DMS153 (cell line): ENCODE measurements around the gene ADCY4.
A peak's percentile ranks its signal among the peaks of the same experiment; 100 is the strongest.
"Not testable (repeated sequence)": the region's sequence is repeated elsewhere in the genome, so short reads cannot be mapped to it uniquely, and the experiment has no call there.

ENCODE experiments used
- DNase-seq: peaks from one replicate; lab custom pipeline; 2025; lab: John Stamatoyannopoulos, UW

ADCY4 gene

DNA sequence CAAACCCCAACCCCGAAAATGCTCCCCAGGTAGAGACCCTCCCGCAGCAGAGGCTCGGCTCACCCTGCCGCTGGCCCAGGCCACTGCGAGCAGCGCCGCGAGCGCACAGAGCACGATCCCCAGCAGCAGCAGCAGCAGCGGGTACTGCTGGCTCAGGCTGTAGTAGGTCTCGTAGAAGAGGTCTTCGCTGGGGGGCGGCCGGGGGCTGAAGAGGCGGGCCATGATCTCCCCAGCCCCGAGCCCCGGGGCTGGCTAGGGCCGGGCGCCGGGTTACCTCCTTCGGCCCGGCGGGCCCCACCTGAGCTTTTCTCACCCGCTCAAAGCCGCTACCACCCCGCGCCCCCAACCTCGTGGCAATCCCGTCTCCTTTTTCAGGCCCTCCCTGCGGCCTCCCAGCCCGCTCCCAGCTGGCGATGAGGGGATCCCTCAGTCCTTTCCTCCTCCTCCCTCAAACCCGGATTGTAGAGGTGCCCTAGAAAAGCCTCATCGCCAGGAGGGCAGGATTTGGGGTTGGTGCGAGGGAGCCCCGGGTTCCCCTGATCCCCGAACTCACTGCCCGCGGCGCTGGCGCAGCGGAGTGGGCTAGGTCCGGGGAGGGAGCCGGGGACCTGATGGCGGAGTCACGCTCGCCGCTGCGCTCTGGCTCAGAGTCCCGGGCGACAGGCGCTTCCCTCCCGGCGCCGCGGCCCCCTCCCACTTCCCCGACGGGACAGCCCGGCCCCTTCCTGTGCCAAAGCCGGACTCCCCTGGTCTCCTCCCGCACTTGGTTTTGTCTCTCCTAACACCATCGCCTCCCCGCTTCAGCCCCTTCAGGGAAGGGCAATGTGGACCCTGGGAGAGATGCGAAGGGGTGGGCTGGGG is at the start of gene ADCY4:
Gene ADCY4, minus strand, starts transcription at position 641 of the 861 bp plus-strand sequence. Its CDS starts 419 bp downstream, at position 222.
- DNase-seq: no peak

DNA sequence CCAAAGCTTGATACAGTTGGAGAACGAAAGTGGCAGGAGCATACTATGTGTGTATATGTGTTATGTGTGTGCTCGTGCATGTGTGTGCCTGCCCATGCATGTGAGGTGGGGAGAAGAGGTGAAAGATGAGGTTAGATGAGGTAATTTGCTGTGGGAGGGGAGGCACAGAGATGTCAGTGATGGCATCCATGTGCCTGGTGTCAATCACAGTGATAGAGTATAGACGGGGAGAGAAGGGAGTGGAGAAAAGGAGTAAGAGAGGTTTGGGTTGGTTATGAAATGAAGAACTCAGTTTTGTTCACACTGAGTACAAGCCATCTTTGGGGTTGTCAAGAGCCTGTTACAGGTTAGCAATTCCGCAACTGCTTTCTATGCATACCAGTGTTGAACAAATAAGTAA is 49.3 kb upstream of the ADCY4 start:
- DNase-seq: no peak

DNA sequence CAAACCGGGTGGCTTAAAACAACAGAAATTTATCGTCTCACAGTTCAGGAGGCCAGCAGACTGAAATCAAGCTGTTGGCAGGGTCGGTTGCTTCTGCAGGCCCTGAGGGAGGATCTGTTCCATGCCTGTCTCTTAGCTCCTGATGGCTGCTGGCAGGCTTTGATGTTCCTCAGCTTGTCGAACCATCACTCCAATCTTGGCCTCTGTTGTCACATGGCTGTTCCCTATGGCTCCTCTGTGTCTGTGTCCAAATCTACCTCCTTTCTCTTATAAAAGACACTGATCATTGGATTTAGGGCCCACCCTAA is 47.1 kb upstream of the ADCY4 start:
- DNase-seq: no peak

DNA sequence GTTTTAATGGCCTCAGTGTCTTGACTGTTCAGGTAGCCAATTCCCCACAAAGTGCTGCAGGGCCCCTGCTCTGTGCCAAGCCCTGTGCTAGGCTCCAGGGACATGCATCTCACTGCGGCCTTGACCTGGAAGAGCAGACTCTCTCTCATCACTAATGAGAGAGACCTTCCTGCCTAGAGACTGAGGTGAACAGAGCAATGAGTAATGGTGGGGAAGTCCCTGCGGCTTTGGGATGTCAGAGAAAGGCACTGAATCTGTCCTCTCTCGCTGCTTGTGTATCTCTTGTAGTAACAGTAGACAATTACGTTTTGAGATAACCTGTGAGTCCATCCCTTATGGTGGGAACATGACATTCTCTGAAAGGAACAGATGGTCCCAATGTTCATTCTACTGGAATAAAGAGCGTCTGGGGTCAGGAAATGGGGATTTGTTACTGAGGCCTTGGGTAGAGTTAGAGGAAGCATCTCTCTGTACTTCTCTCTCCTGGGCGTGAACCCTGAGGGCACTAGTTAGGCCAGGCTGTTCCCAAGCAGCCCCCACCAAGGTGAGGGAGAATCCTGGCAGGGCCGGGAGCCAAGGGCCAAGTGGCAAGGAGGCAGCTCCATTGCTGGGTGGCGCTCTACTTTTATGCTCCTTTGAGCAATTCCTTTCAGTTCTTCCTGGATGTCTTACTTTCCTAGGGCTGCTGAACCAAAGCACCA is 46.6 kb upstream of the ADCY4 start:
- DNase-seq: no peak

DNA sequence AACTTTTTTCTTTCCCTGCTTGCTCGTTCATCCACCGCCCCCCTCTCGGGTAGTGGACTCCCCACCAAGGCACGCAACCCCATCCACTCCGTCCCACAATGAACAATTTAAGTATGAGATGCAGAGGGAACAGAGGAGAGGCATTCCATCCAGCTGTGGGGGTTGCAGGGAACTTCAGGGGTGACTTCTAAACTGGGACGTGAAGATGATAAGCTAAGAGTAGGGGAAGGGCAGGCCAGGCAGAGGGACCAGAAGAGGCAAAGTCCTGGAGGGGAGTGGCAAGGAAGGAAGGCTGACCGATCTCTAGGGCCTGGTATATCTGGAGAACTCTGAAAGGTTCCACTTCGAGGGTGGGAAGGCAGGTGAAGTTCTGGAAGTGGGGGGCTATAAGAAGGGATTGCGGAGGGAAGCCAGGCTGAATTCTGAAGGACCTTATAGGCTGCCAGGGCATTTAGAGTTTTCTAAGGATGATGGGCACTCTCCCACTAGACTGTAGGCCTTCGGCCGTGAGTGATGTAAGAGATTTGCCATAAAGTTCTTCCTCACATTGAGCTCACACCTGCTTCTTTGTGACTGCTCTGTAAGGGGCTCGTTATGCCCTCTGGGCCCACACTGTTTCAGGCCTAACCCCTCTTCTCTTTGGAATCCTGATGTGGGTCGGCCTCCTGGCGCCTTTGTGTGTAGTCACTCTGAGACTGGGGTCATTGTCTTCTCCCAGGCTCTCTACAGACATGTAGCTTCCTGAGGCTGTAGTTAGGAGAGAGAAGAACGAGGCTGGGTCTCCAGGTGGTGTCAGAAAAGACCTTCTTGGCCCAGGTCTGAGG is 45.2 kb upstream of the ADCY4 start:
- no peak for DNase-seq

DNA sequence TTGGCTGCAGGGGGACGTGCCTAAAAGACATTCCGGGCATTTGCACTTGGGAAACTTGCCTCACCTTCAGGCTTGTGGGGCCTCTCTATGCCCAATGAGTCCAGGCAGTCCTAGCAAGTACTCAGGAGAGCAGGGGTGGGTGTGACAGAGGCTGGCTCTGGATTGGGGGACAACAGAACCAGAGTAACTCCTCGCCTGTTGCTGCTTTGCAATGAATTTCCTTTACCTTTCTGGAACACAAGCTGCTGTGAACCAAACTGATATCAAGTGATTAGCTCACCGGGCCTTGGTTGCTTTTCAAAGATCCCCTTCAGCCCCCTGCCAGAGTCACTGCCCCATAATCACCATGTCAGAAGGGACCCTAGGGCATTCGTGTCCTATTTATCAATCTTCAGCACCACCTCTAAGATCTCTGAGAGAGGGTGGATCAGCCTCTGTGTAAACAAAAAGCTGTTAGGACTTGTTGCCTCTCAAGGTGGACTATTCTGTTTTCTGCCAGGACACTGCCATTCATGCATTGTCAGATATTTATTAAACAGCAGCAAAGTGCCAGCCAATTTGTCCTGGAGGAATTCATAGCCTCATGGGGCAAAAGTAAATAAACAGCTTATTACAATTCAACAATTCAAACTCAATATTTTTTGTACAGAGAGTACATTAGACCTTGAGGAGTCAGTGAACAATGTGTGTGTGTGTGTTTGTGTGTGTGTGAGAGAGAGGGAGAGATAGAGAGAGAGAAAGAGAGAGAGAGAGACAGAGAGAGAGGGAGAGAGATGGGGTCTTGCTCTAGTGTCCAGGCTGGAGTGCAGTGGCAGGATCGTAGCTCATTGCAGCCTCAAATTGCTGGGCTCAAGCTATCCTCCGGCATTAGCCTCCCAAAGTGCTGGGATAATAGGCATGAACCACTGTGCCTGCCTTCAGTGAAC is 44.4 kb upstream of the ADCY4 start:
- DNase-seq: peak; percentile 3

DNA sequence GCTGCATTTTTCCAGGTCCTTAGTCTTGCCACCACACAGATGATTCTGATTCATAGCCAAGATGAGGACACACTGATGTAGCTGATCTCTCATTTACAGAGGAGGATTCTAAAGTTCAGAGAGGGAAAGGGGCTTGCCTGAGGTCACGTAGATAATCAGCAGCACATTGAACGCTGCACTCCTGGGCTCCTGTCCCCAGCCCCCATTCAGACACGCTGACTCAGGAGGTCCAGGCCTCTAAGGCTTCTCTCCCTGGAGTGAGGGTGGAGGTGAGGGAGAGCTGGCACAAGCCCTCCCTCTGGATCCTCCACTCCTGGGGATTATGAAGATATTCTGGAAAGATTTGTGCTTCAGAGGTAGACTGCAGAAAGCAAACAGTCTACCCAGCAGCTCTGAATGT is 43.5 kb upstream of the ADCY4 start:
- DNase-seq: no peak

DNA sequence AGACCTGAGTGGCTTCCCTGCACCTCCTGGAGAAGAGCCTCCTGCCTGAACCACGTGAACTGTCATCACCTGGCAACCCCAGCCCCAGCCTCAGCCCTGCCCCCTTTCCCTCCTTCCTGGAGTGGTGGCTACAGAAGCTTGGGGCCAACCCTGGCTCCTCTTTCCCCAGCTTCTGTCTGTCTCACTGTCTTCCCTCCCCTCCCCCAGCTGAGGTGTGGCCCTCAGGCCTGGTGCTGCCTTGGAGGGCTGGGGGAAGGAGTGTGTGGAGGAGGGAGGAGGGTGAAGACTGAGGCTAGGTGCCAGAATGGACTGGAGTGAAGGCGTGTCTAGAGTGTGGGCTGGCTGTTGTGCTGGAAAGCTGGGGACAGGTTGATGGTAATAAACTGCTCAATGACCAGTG is 42.8 kb upstream of the ADCY4 start:
- DNase-seq: peak; percentile 74

DNA sequence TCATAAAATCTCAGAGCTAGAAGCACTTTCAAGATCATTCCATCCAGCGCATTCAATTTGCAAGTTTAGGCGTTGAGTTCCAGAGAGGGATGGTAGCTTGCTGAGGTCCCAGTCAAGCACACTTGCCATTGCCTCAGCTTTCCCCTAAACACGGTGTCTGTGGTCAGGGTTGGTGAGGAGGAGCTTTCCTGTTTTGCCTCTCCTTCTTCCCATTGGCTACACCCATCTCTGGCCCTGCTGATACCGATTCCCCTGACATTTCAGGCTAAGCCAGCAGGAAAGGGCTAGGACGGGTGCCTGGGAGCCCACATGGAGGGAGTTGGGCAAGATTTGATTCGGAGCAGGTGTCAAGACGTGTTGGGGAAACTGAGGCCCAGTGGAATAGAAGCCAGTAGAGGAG is 42.3 kb upstream of the ADCY4 start:
- DNase-seq: no peak

DNA sequence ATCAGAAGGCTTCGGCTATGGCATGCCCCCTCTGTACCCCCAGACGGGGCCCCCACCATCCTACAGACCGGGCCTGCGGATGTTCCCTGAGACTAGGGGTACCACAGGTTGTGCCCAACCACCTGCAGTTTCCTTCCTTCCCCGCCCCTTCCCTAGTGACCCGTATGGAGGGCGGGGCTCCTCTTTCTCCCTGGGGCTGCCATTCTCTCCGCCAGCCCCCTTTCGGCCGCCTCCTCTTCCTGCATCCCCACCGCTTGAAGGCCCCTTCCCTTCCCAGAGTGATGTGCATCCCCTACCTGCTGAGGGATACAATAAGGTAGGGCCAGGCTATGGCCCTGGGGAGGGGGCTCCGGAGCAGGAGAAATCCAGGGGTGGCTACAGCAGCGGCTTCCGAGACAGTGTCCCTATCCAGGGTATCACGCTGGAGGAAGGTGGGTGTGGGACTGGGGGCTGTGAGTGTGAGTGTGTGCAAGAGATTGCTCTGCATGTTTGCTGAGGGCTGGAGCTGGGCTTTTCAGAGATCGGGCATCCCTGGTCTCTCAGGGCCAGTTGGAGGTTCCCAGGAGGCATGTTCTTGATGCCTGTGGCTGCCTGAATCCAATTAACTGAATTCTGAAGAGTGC is 41.7 kb upstream of the ADCY4 start:
- peak; percentile 11 for DNase-seq

DNA sequence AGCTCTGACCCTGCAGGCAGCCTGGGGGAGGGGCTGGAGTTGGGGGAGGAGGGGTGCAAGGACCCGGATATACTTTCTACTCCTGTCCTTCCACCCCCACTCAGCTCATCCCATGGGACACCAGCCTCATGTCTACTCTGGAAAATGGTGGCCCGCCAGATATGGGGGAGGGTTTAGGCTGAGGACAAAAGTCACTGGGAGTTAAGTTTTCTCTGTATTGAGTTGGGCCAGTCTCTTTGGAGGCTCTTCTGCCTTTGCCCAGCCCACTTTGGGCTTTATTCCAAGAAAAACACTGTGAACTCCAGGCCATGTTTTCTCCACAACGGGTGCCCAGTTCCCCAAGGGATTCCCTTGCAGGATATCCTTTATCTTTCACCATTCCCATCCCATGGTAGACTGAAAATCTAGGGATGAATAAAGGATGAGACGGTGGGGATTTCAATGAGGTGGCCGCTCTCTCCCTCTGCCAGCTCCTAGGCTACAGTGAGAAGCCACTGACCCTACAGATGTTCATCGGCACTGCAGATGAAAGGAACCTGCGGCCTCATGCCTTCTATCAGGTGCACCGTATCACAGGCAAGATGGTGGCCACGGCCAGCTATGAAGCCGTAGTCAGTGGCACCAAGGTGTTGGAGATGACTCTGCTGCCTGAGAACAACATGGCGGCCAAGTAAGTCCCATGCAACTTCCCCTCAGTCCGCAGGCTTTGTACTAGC is 38.0 kb upstream of the ADCY4 start:
- DNase-seq: peak; percentile 68

DNA sequence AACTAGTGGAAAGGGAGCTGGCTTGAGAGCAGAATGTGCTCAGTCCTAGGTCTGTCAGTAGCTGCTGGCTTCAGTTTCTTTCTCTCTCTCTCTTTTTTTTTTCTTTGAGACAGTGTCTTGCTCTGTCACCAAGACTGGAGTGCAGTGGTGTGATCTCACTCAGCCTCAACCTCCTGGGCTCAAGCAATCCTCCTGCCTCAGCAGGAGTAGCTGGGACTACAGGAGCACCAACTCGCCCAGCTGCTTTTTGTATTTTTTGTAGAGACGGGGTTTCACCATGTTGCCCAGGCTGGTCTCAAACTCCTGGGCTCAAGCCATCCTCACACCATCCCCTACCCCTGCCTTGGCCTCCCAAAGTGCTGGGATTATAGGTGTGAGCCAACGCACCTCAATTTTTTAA is 36.7 kb upstream of the ADCY4 start:
- DNase-seq: not testable (repeated sequence)

DNA sequence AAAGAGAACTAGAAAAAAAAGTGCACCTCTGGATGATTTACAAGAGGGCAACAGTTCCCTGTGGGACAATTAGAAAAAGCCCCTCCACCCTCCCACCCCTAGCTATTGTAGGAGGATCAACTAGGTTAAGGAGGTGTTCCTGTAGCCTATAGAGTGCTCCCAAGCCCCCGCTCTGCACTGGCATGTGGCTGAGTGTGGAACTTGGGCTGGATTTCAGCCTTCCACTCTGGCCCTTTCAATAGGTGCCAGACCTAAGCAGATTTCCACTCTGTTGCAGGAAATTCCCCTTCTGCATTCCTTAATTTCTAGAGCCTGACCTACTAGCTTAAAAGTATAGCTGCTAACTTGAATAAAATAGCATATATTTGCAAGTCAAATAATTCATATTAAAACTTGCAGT is 35.9 kb upstream of the ADCY4 start:
- no peak for DNase-seq

DNA sequence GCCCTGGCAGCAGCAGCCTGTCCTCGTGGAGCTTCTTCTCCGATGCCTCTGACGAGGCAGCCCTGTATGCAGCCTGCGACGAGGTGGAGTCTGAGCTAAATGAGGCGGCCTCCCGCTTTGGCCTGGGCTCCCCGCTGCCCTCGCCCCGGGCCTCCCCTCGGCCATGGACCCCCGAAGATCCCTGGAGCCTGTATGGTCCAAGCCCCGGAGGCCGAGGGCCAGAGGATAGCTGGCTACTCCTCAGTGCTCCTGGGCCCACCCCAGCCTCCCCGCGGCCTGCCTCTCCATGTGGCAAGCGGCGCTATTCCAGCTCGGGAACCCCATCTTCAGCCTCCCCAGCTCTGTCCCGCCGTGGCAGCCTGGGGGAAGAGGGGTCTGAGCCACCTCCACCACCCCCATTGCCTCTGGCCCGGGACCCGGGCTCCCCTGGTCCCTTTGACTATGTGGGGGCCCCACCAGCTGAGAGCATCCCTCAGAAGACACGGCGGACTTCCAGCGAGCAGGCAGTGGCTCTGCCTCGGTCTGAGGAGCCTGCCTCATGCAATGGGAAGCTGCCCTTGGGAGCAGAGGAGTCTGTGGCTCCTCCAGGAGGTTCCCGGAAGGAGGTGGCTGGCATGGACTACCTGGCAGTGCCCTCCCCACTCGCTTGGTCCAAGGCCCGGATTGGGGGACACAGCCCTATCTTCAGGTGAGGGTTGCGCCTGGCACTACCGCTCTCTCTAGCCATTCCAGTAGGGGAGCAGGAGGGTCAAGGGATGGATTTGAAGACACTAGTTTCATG is 35.2 kb upstream of the ADCY4 start:
- no peak for DNase-seq

DNA sequence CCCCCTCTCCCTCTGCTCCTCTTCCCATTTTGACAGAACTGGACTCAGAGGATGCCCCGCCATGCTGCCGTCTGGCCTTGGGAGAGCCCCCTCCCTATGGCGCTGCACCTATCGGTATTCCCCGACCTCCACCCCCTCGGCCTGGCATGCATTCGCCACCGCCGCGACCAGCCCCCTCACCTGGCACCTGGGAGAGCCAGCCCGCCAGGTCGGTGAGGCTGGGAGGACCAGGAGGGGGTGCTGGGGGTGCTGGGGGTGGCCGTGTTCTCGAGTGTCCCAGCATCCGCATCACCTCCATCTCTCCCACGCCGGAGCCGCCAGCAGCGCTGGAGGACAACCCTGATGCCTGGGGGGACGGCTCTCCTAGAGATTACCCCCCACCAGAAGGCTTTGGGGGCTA is 34.6 kb upstream of the ADCY4 start:
- DNase-seq: no peak

DNA sequence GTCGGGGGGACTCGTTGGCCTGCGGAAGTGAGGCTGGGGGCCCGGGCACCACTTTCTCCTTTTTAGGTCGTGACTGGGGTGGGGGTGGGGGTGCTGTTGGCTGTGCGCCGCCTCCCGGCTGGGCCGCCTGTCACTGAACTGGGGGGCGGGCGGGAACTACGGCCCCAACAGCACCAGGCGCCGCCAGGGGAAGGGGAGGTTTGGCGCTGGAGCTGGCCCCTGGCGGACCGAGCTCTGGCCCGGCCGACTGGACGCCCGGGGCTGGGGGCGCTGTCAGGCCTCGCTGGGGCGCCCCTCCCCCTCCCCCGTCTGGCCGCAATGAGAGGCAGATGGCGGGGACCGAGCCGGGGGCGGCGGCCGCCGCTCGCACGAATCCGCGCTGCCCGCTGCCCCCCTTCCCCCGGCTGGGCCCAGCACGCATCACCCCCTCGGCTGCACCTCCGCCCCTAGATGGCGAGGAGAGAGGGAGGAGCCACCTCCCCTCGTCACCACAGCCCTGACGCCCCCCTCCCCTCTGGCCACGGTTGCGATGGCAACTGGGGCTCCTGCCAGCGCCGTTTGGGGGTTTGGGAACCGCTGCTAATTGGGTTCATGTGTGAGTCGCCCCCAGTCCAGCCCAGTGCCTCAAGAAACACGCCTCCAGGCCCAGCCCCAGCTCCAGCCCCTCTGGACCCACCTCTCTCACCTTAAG is 33.8 kb upstream of the ADCY4 start:
- no peak for DNase-seq

DNA sequence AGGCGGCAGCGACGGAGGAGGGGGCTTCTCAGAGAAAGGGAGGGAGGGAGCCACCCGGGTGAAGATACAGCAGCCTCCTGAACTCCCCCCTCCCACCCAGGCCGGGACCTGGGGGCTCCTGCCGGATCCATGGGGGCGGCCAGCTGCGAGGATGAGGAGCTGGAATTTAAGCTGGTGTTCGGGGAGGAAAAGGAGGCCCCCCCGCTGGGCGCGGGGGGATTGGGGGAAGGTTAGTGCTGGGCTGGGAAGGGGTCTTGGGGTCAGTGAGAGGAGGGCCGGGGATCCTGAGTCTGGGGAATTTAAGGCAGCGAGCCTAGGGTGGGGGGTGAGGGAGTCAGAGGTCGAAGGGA is 33.3 kb upstream of the ADCY4 start:
- DNase-seq: no peak

DNA sequence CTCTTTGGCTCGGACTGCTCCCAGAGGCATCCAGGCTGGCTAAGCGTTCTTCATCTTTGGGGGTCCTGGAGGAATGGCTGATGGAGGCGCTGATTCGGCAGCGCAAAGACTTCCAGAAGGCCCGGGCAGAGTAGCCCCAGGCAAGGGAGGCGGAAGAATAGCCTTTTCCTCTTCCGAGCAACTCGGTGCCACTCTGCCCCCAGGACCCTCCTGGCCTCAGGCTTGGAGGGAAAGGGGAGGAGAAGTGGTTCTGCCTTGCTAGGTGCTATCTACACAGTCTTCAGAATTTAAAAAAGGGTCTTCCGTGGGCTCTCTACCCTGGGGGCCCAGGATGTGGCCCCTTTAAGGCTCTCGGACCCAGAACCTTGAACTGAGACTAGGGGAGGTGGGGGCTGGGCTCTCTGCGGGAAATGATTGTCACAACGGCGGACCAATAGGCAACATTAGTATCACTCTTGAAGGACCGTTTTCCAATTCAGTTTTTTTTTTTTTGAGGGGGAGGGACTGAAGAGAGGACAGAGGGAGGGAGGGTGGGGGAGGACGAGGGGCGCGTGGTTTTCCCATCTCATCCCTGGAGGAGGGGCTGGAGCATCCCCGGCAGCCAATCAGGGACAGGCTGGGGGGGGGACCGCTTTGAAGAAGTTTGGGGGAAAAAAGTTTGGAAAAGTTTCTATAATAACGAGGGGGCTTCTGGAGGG is 32.8 kb upstream of the ADCY4 start, which contains the start of gene NFATC4:
Gene NFATC4, plus strand, starts transcription at position 671 of the 698 bp plus-strand sequence. CDS start 157 bp downstream, outside the sequence.
- peak; percentile 90 for DNase-seq
